SK-N-SH (cell line): ENCODE measurements around the gene C5orf63. TPM values are rescaled to one million over a fixed set of nuclear protein-coding genes. Genes with fewer than 3 reads are reported as not detected.

Experiments used
- CTCF ChIA-PET: fragments of 300-600, 350-600 bp; formaldehyde crosslinking; extraction: SDS; loops from one replicate; lab custom pipeline; 2021; lab: Yijun Ruan, JAX
- POLR2A ChIA-PET: fragments of 350-600 bp; sonication (Branson Sonifier 250); formaldehyde crosslinking; extraction: SDS; loops from one replicate; lab custom pipeline; 2020; ENCODE audit warnings: antibody characterized with exemption, inconsistent platforms; lab: Yijun Ruan, JAX
- DNase-seq: peaks from one replicate; pipeline ENCODE4 v3.0.0; 2012
- H2AFZ ChIP-seq: fragments of 200-600 bp; sonication (generic); 2 replicates; pipeline ENCODE4 v1.8.1; 2016; ENCODE audit warnings: antibody characterized with exemption, mild to moderate bottlenecking, low read depth
- H3F3A ChIP-seq: fragments of 200-600 bp; sonication (generic); replicated peaks from 2 replicates; pipeline ENCODE3; 2016; ENCODE audit warnings: antibody characterized with exemption, mild to moderate bottlenecking; ENCODE audit not compliant: insufficient read depth
- H3K27ac ChIP-seq, 2 experiments: fragments of 200-500 bp in 1 of 2; fragments of 200-600 bp in 1 of 2; sonication (Bioruptor generic) in 1 of 2; sonication (generic), shearing (Covaris generic) in 1 of 2; 2 replicates each; pipeline versions ENCODE4 v1.5.1 to v1.6.1; 2014 to 2016; ENCODE audit warnings: low read depth in 2 of 2, inconsistent platforms in 1 of 2, low read length in 1 of 2, mild to moderate bottlenecking in 1 of 2, mixed read lengths in 1 of 2
- H3K27me3 ChIP-seq: fragments of 200-600 bp; sonication (generic), shearing (Covaris generic); 2 replicates; pipeline ENCODE4 v1.6.1; 2016; ENCODE audit warnings: mixed run types; ENCODE audit not compliant: insufficient read depth
- H3K36me3 ChIP-seq, 2 experiments: fragments of 200-500 bp in 1 of 2; fragments of 200-600 bp in 1 of 2; sonication (Bioruptor generic) in 1 of 2; sonication (generic) in 1 of 2; replicated peaks in 1 of 2; 2 replicates each; pipeline versions ENCODE3 to v1.5.1; 2014 to 2016; ENCODE audit warnings: low read length in 1 of 2, mild to moderate bottlenecking in 1 of 2; ENCODE audit not compliant: insufficient read depth in 2 of 2, control insufficient read depth in 1 of 2
- H3K4me1 ChIP-seq, 2 experiments: fragments of 200-500 bp in 1 of 2; fragments of 200-600 bp in 1 of 2; sonication (Bioruptor generic) in 1 of 2; sonication (generic), shearing (Covaris generic) in 1 of 2; 2 replicates each; pipeline versions ENCODE4 v1.5.1 to v1.6.1; 2014 to 2016; ENCODE audit warnings: low read depth in 1 of 2, low read length in 1 of 2, mixed run types in 1 of 2; ENCODE audit not compliant: insufficient read depth in 2 of 2, control insufficient read depth in 1 of 2
- H3K4me2 ChIP-seq: fragments of 200-600 bp; sonication (generic), shearing (Covaris generic); 2 replicates; pipeline ENCODE4 v1.6.1; 2017; ENCODE audit warnings: mixed run types
- H3K4me3 ChIP-seq, 2 experiments: fragments of 200-500 bp in 1 of 2; fragments of 200-600 bp in 1 of 2; sonication (Bioruptor generic) in 1 of 2; sonication (generic), shearing (Covaris generic) in 1 of 2; 2 replicates each; pipeline versions ENCODE4 v1.5.1 to v1.8.1; 2014 to 2016; ENCODE audit warnings: low read depth in 2 of 2, inconsistent platforms in 1 of 2, low read length in 1 of 2, mild to moderate bottlenecking in 1 of 2, mixed read lengths in 1 of 2, moderate library complexity in 1 of 2
- H3K79me2 ChIP-seq: fragments of 200-600 bp; sonication (generic); 2 replicates; pipeline ENCODE4 v1.8.1; 2017; ENCODE audit warnings: mild to moderate bottlenecking; ENCODE audit not compliant: insufficient read depth
- H3K9ac ChIP-seq: fragments of 200-600 bp; sonication (generic); 2 replicates; pipeline ENCODE4 v1.6.1; 2017; ENCODE audit warnings: mixed run types
- H3K9me2 ChIP-seq: fragments of 200-600 bp; sonication (generic); 2 replicates; pipeline ENCODE4 v1.6.1; 2017; ENCODE audit warnings: mixed run types
- H3K9me3 ChIP-seq: fragments of 200-600 bp; sonication (generic); 2 replicates; pipeline ENCODE4 v1.6.1; 2017; ENCODE audit warnings: mixed run types, mild to moderate bottlenecking, moderate library complexity
- H4K20me1 ChIP-seq: fragments of 200-600 bp; sonication (generic); 2 replicates; pipeline ENCODE4 v1.6.1; 2017; ENCODE audit warnings: mild to moderate bottlenecking, mixed run types; ENCODE audit not compliant: insufficient read depth
- EP300 ChIP-seq, 2 experiments: IDR thresholded peaks; 2 replicates each; pipeline versions ENCODE4 v1.4.0 to v1.6.1; 2012; ENCODE audit warnings: borderline replicate concordance in 1 of 2, low read depth in 1 of 2, low read length in 1 of 2
- EZH2phosphoT487 ChIP-seq: fragments of 200-600 bp; sonication (generic); IDR thresholded peaks from 2 replicates; pipeline ENCODE4 v1.6.1; 2017; ENCODE audit warnings: low read depth, mixed run types, mild to moderate bottlenecking, antibody characterized with exemption, moderate library complexity, borderline replicate concordance
- GABPA ChIP-seq: IDR thresholded peaks from 2 replicates; pipeline ENCODE4 v1.4.0; 2012; ENCODE audit warnings: low read depth, mild to moderate bottlenecking
- JUND ChIP-seq: IDR thresholded peaks from 2 replicates; pipeline ENCODE4 v1.4.0; 2012
- MAX ChIP-seq: IDR thresholded peaks from 2 replicates; pipeline ENCODE4 v1.4.0; 2012; ENCODE audit warnings: low read depth
- NRF1 ChIP-seq: IDR thresholded peaks from 2 replicates; pipeline ENCODE4 v1.6.1; 2012; ENCODE audit warnings: low read depth, mild to moderate bottlenecking, low read length
- PBX3 ChIP-seq: IDR thresholded peaks from 2 replicates; pipeline ENCODE4; 2012
- POLR2AphosphoS5 ChIP-seq: IDR thresholded peaks from 2 replicates; pipeline ENCODE4 v1.6.1; 2012; ENCODE audit warnings: low read depth, low read length
- RAD21 ChIP-seq: IDR thresholded peaks from 2 replicates; pipeline ENCODE4 v1.6.1; 2012; ENCODE audit warnings: mild to moderate bottlenecking, low read length
- RFX5 ChIP-seq: IDR thresholded peaks from 2 replicates; pipeline ENCODE4 v1.6.1; 2012; ENCODE audit warnings: mild to moderate bottlenecking, improper control_type of control experiment, low read length
- RXRA ChIP-seq: IDR thresholded peaks from 2 replicates; pipeline ENCODE4 v1.4.0; 2012; ENCODE audit warnings: low read depth, mild to moderate bottlenecking, borderline replicate concordance
- SMC3 ChIP-seq: IDR thresholded peaks from 2 replicates; pipeline ENCODE4 v1.6.1; 2012; ENCODE audit warnings: low read depth, low read length, improper control_type of control experiment
- TCF12 ChIP-seq: IDR thresholded peaks from 2 replicates; pipeline ENCODE4 v1.4.0; 2012
- USF1 ChIP-seq: IDR thresholded peaks from 2 replicates; pipeline ENCODE4 v1.4.0; 2012; ENCODE audit warnings: low read depth, borderline replicate concordance
- WGBS: methylation state at CpG from one replicate; pipeline ENCODE4 v1.1.6; 2017; ENCODE audit warnings: low lambda C conversion rate; 5-methylcytosine and 5-hydroxymethylcytosine counted together
- polyA plus RNA-seq, 3 experiments: library from polyadenylated mRNA; depleted of rRNA; stranded (reverse); fragments of >200 nt; gene quantifications; 2 replicates each; pipeline ENCODE4 v1.2.3, GENCODE V29; 2012

The C5orf63 gene
- polyA plus RNA-seq, 1 of the 3 experiments (the other 2 are of a cell fraction), result 3.6 TPM

DNA sequence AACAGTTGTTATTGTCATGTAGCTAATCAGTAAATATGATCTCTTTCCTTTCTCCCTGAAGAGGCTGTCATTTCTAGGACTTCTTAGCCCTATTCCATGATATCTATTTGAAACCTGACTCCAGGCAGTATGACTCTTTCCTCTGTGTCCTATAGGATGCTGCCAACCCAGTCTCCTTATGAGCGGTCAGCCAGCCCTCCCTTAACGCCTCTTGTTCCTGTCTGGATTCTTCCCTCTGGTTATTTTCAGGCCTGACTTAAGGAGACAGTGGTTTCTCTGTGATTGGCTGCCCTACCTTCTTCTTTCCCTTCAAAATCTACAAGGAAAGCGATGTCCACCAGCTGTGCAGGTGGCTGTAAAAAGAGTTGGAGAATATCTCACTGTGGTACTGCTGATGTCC lies 19.4 kb upstream of the C5orf63 start:
- CTCF ChIA-PET, result no interaction called here
- H3K27me3 ChIP-seq, result no peaks in the 10 kb centered on the region
- H2AFZ ChIP-seq, result peak overlapping the region; percentile 53; the same call in 1 of the 2 replicates
- DNase-seq, result peak; percentile 36
- peaks cover 3% of the 10 kb centered on the region for H3F3A ChIP-seq
- H4K20me1 ChIP-seq, result no peaks in the 10 kb centered on the region
- TF ChIP-seq PBX3, result peak; percentile 59
- TF ChIP-seq EZH2phosphoT487, result no peak
- 0 out of 2 replicates have a peak, but pooled peaks have one; percentile 13 for TF ChIP-seq POLR2AphosphoS5
- peak; percentile 85; the same call in 1 of the 2 replicates for TF ChIP-seq TCF12
- no peak for TF ChIP-seq NRF1
- TF ChIP-seq JUND, result peak; percentile 22; the same call in 1 of the 2 replicates
- 0 out of 4 replicates have a peak, but pooled peaks of 1 of the 2 experiments have one; percentile 17 for TF ChIP-seq EP300 (IDR thresholded peaks at IDR 0.05; ENCODE audit: borderline replicate concordance in 1 of 2, low read depth in 1 of 2, low read length in 1 of 2)
- peak overlapping the region; percentile 34 to 35; a peak in 2 of 4 replicates for H3K27ac ChIP-seq
- peaks cover 0 to 16% of the 10 kb centered on the region in 2 experiments; a peak in 3 of 4 replicates for H3K4me1 ChIP-seq
- H3K79me2 ChIP-seq, result no peaks in the 10 kb centered on the region
- H3K9me3 ChIP-seq, result no peaks in the 10 kb centered on the region
- H3K4me3 ChIP-seq, result no peak overlapping the region
- H3K9ac ChIP-seq, result no peak overlapping the region
- POLR2A ChIA-PET, result no interaction called here
- H3K36me3 ChIP-seq, result no peaks in the 10 kb centered on the region
- WGBS, result 39% methylated on average over 3 of the region's 3 CpGs
- H3K9me2 ChIP-seq, result no peaks in the 10 kb centered on the region
- H3K4me2 ChIP-seq, result no peak overlapping the region

- no peak for TF ChIP-seq MAX
- no peak for TF ChIP-seq RAD21
- no peak for TF ChIP-seq SMC3
- no peak for TF ChIP-seq GABPA
- TF ChIP-seq RFX5, result no peak
- no peak for TF ChIP-seq TCF12
- no peak for TF ChIP-seq USF1
- TF ChIP-seq RXRA, result no peak
- TF ChIP-seq, all 33 proteins: peak for 0
- ChIA-PET CTCF (no interaction called here), POLR2A (no interaction called here)
- Histone ChIP-seq H4K20me1 (no peaks in the 10 kb centered on the region), H2AFZ (no peak overlapping the region; the same call in 1 of the 2 replicates), H3F3A (peaks cover 3% of the 10 kb centered on the region), H3K27me3 (no peaks in the 10 kb centered on the region), H3K9me2 (no peaks in the 10 kb centered on the region), H3K4me3 (no peak overlapping the region), H3K79me2 (no peaks in the 10 kb centered on the region), H3K4me1 (peaks cover 0 to 11% of the 10 kb centered on the region in 2 experiments; a peak in 2 of 4 replicates), H3K36me3 (no peaks in the 10 kb centered on the region), H3K9ac (no peak overlapping the region), H3K9me3 (no peaks in the 10 kb centered on the region), H3K27ac (no peak overlapping the region), H3K4me2 (no peak overlapping the region)
- DNase-seq, result no peak
Measured at GRCh38 chr5:127089191-127089590, 15.9 kb upstream of the C5orf63 start.
